A673 (cell line): Measurements from ENCODE around the gene MYL12B.

Source experiments
- CTCF ChIP-seq: fragments of 300-800, 200-600 bp; sonication (generic); conservative IDR thresholded peaks from 2 replicates; pipeline ENCODE4 v1.5.1; 2017; ENCODE audit warnings: low read depth, mild to moderate bottlenecking, antibody characterized with exemption, low read length, moderate library complexity, mixed read lengths
- EZH2 ChIP-seq: fragments of 200-600 bp; sonication (generic); IDR thresholded peaks from 2 replicates; pipeline ENCODE4 v1.6.1; 2017; ENCODE audit warnings: borderline replicate concordance, low read depth, mild to moderate bottlenecking, mixed read lengths, antibody characterized with exemption, low read length; ENCODE audit not compliant: poor library complexity, severe bottlenecking

GRCh38 chr18:3265564-3266033 is 3.7 kb downstream of the MYL12B start:
- TF ChIP-seq CTCF (no peak), EZH2 (no peak)
